ENCODE results near the gene COL4A3.

GRCh38 chr2:227180770-227181169, 16.3 kb downstream of the COL4A3 start:
- TF ChIP-seq, protein P1, sequence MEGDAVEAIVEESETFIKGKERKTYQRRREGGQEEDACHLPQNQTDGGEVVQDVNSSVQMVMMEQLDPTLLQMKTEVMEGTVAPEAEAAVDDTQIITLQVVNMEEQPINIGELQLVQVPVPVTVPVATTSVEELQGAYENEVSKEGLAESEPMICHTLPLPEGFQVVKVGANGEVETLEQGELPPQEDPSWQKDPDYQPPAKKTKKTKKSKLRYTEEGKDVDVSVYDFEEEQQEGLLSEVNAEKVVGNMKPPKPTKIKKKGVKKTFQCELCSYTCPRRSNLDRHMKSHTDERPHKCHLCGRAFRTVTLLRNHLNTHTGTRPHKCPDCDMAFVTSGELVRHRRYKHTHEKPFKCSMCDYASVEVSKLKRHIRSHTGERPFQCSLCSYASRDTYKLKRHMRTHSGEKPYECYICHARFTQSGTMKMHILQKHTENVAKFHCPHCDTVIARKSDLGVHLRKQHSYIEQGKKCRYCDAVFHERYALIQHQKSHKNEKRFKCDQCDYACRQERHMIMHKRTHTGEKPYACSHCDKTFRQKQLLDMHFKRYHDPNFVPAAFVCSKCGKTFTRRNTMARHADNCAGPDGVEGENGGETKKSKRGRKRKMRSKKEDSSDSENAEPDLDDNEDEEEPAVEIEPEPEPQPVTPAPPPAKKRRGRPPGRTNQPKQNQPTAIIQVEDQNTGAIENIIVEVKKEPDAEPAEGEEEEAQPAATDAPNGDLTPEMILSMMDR (IDR thresholded peaks at IDR 0.05; ENCODE audit: extremely low read depth in 1 of 2, insufficient read depth in 1 of 2, low read depth in 1 of 2, low read length in 2 of 2) = no peak
- TF ChIP-seq POLR2AphosphoS5 (IDR thresholded peaks at IDR 0.05; ENCODE audit: insufficient read depth, low read depth, low read length) (no peak), EZH2 (IDR thresholded peaks at IDR 0.05; ENCODE audit: borderline replicate concordance, low read depth, low read length, severe bottlenecking) (no peak), POLR2A (IDR thresholded peaks at IDR 0.05; ENCODE audit: low read depth, low read length) (no peak)
- TF ChIP-seq, protein P2, sequence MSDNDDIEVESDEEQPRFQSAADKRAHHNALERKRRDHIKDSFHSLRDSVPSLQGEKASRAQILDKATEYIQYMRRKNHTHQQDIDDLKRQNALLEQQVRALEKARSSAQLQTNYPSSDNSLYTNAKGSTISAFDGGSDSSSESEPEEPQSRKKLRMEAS (IDR thresholded peaks at IDR 0.05; ENCODE audit: insufficient read depth, insufficient read length) = no peak
